GM21360 (cell line): ENCODE results near the gene CLIP4.

Source experiments
- ATAC-seq: cut with Tn5 transposase; IDR thresholded peaks from one replicate; pipeline ENCODE4 v1.9.1; 2021; ENCODE audit warnings: mild to moderate bottlenecking, moderate library complexity; ENCODE audit not compliant: unreplicated experiment

CLIP4 gene

GRCh38 chr2:29186817-29187216 is 71.6 kb downstream of the CLIP4 start:
- ATAC-seq, result no peak

GRCh38 chr2:29187926-29188325 is 72.7 kb downstream of the CLIP4 start:
- no peak for ATAC-seq

- ATAC-seq, result no peak
These were observed 73.8 kb downstream of the CLIP4 start for GRCh38 chr2:29189052-29189451.

GRCh38 chr2:29191817-29192216 is 76.6 kb downstream of the CLIP4 start:
- no peak for ATAC-seq

- no peak for ATAC-seq
These were observed 77.3 kb downstream of the CLIP4 start for GRCh38 chr2:29192526-29192925.

- no peak for ATAC-seq
These were observed 77.9 kb downstream of the CLIP4 start for GRCh38 chr2:29193111-29193510.

GRCh38 chr2:29193681-29194080 is 78.5 kb downstream of the CLIP4 start:
- ATAC-seq, result no peak

GRCh38 chr2:29195796-29196195 is 80.6 kb downstream of the CLIP4 start:
- ATAC-seq, result no peak

- no peak for ATAC-seq
These were observed 81.9 kb downstream of the CLIP4 start for GRCh38 chr2:29196792-29197788.

GRCh38 chr2:29201979-29202378 is 86.8 kb downstream of the CLIP4 start:
- no peak for ATAC-seq

- no peak for ATAC-seq
These were observed 87.7 kb downstream of the CLIP4 start for GRCh38 chr2:29202819-29203495.

GRCh38 chr2:29206941-29207340 is 91.7 kb downstream of the CLIP4 start:
- ATAC-seq, result no peak

- no peak for ATAC-seq
These were observed 92.3 kb downstream of the CLIP4 start for GRCh38 chr2:29207352-29208148.

GRCh38 chr2:29209551-29209950 is 94.3 kb downstream of the CLIP4 start:
- no peak for ATAC-seq

GRCh38 chr2:29212009-29212408 is 96.8 kb downstream of the CLIP4 start:
- no peak for ATAC-seq

GRCh38 chr2:29213888-29214291 is 98.7 kb downstream of the CLIP4 start:
- no peak for ATAC-seq

GRCh38 chr2:29215073-29215472 is 99.9 kb downstream of the CLIP4 start:
- no peak for ATAC-seq

GRCh38 chr2:29215739-29216608 is 100.8 kb downstream of the CLIP4 start:
- no peak for ATAC-seq

GRCh38 chr2:29216609-29216909 is 101.3 kb downstream of the CLIP4 start:
- no peak for ATAC-seq

GRCh38 chr2:29218071-29218470 is 102.9 kb downstream of the CLIP4 start:
- no peak for ATAC-seq
